Measurements from ENCODE around the gene PANK4. TPM values are rescaled to one million over a fixed set of nuclear protein-coding genes. Genes with fewer than 3 reads are reported as not detected.

The PANK4 gene
- total RNA-seq, 1 experiment from 2014 or later = 45.6 TPM

DNA sequence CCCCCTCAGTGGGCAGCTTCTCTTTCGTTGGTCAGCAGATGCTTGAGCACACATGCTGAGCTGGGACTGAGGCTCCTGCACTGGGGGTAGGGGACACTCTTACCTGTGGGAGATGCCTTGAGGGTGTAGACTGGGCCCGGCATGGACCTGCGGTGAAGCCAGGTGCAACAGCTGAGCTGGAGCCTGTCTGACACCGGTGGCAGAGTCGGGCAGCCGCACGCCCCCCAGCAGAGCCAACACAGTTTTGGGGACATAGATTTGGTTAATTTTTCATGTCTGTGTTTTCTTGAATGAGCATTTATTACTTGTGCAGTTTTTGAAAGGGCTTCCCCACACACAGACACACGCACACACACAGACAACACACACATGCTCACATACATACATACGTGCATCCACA, 9.6 kb upstream of the PANK4 start:
- no TSS peak for BruUV-seq (replicated peaks)
- TF ChIP-seq EZH2 (IDR thresholded peaks at IDR 0.05; ENCODE audit: borderline replicate concordance, low read depth, low read length, poor library complexity, severe bottlenecking) = no peak
- TF ChIP-seq, protein P1, sequence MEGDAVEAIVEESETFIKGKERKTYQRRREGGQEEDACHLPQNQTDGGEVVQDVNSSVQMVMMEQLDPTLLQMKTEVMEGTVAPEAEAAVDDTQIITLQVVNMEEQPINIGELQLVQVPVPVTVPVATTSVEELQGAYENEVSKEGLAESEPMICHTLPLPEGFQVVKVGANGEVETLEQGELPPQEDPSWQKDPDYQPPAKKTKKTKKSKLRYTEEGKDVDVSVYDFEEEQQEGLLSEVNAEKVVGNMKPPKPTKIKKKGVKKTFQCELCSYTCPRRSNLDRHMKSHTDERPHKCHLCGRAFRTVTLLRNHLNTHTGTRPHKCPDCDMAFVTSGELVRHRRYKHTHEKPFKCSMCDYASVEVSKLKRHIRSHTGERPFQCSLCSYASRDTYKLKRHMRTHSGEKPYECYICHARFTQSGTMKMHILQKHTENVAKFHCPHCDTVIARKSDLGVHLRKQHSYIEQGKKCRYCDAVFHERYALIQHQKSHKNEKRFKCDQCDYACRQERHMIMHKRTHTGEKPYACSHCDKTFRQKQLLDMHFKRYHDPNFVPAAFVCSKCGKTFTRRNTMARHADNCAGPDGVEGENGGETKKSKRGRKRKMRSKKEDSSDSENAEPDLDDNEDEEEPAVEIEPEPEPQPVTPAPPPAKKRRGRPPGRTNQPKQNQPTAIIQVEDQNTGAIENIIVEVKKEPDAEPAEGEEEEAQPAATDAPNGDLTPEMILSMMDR (conservative IDR thresholded peaks at IDR 0.05; ENCODE audit: low read depth, low read length) = no peak
- H3K4me3 ChIP-seq (ENCODE audit: low read depth, low read length, poor library complexity, severe bottlenecking) = no peak overlapping the region
- intact Hi-C loops (cut with micrococcal nuclease; ENCODE audit: unreplicated experiment) = no loop called here
- DNase-seq (ENCODE audit: low spot score) = no peak
- H3K27ac ChIP-seq (ENCODE audit: low read depth, low read length, poor library complexity, severe bottlenecking) = no peak overlapping the region
- ChIA-PET POLR2A (ENCODE audit: low non-redundant PET) (no interaction called here), CTCF (no interaction called here)
- H3K4me1 ChIP-seq (ENCODE audit: insufficient read depth, low read length, poor library complexity, severe bottlenecking) = peaks cover 8% of the 10 kb centered on the region
- H3K27me3 ChIP-seq (replicated peaks; ENCODE audit: insufficient read depth, low read depth, low read length, poor library complexity) = peaks cover 37% of the 10 kb centered on the region
- H3K36me3 ChIP-seq (ENCODE audit: insufficient read depth, low read length, poor library complexity, severe bottlenecking) = no peaks in the 10 kb centered on the region
- no peaks in the 10 kb centered on the region for H3K9me3 ChIP-seq (ENCODE audit: low read depth, low read length, poor library complexity, severe bottlenecking)

DNA sequence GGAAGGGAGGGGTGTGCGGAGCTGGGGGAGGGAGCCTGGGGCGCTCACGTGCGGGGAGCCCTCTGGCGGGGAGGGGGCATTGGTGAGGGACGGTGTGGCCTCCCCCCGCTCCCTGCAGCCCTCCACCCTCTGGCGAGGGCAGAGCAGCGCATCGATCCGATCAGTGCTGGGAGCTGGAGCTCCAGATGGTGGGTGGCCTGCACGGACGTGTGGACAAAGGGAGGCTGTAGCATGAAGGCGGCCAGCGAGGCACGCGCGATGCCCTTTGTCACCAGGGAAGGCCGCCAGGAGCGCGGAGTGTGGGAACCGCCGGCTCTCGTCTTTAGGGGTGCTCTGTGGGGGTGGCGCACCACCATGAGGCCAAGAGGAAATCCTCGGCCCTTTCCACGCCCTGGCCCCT, 9.1 kb upstream of the PANK4 start:
- intact Hi-C loops (cut with micrococcal nuclease; ENCODE audit: unreplicated experiment) = no loop called here
- Histone ChIP-seq H3K36me3 (ENCODE audit: insufficient read depth, low read length, poor library complexity, severe bottlenecking) (no peaks in the 10 kb centered on the region), H3K9me3 (ENCODE audit: low read depth, low read length, poor library complexity, severe bottlenecking) (no peaks in the 10 kb centered on the region), H3K4me1 (ENCODE audit: insufficient read depth, low read length, poor library complexity, severe bottlenecking) (peaks cover 3% of the 10 kb centered on the region), H3K27me3 (replicated peaks; ENCODE audit: insufficient read depth, low read depth, low read length, poor library complexity) (peaks cover 42% of the 10 kb centered on the region), H3K27ac (ENCODE audit: low read depth, low read length, poor library complexity, severe bottlenecking) (no peak overlapping the region), H3K4me3 (ENCODE audit: low read depth, low read length, poor library complexity, severe bottlenecking) (no peak overlapping the region)
- DNase-seq (ENCODE audit: low spot score) = no peak
- TF ChIP-seq, protein P1 (conservative IDR thresholded peaks at IDR 0.05; ENCODE audit: low read depth, low read length) = no peak
- no peak for TF ChIP-seq EZH2 (IDR thresholded peaks at IDR 0.05; ENCODE audit: borderline replicate concordance, low read depth, low read length, poor library complexity, severe bottlenecking)
- ChIA-PET POLR2A (ENCODE audit: low non-redundant PET) (no interaction called here), CTCF (interaction anchor here (0.7 kb wide), 1 partner anchor 9 kb away, joined by 4 read pairs; the partner anchor contains the start of gene PANK4)
- BruUV-seq (replicated peaks) = no TSS peak

DNA sequence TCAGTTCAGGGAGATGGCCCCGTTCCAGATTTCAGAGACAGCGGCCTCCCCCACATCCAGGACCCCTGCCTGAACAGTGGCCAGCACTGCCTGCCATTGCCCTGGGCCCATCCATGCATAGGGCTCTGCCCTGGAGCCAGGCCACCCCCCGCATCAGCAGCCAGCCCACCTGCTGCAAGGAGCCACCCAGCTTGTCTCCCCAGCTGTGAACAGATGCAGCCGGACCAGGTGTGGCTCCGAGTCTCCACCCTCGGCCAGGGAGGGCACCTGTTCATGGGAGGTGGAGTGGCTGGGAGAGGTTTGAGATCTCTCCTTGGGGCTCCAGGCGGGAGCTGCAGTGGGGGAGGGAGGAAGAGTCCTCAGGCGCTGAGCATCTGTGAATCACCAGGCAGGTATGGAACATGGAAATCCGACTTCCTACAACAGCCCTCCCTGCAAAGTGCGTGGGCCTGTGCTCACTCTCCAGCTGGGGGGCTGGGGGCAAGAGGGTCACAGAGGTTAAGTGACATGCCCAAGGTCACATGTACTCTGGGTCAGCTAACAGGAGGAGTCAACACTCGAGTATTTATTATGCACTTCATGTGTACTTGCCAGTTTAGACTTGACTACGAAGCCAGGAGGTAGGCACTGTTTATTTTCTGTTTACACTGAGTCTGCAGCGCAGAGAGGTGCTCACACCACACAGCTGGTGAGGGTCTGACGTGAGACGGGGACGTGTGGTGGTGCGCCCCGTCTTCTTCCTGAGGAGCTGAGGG, 8.5 kb upstream of the PANK4 start:
- Histone ChIP-seq H3K27ac (ENCODE audit: low read depth, low read length, poor library complexity, severe bottlenecking) (no peak overlapping the region), H3K4me3 (ENCODE audit: low read depth, low read length, poor library complexity, severe bottlenecking) (no peak overlapping the region), H3K4me1 (ENCODE audit: insufficient read depth, low read length, poor library complexity, severe bottlenecking) (no peaks in the 10 kb centered on the region), H3K27me3 (replicated peaks; ENCODE audit: insufficient read depth, low read depth, low read length, poor library complexity) (peaks cover 48% of the 10 kb centered on the region), H3K36me3 (ENCODE audit: insufficient read depth, low read length, poor library complexity, severe bottlenecking) (no peaks in the 10 kb centered on the region), H3K9me3 (ENCODE audit: low read depth, low read length, poor library complexity, severe bottlenecking) (no peaks in the 10 kb centered on the region)
- ChIA-PET POLR2A (ENCODE audit: low non-redundant PET) (no interaction called here), CTCF (interaction anchor here (0.7 kb wide), 1 partner anchor 8 kb away, joined by 4 read pairs; the partner anchor contains the start of gene PANK4)
- no peak for DNase-seq (ENCODE audit: low spot score)
- no peak for TF ChIP-seq EZH2 (IDR thresholded peaks at IDR 0.05; ENCODE audit: borderline replicate concordance, low read depth, low read length, poor library complexity, severe bottlenecking)
- TF ChIP-seq, protein P1 (conservative IDR thresholded peaks at IDR 0.05; ENCODE audit: low read depth, low read length) = no peak
- intact Hi-C loops (cut with micrococcal nuclease; ENCODE audit: unreplicated experiment) = no loop called here
- BruUV-seq (replicated peaks) = no TSS peak

All from A673 (cell line).